ENCODE results near the gene MRPL19.

- no peak for TF ChIP-seq CTCF (conservative IDR thresholded peaks at IDR 0.05; ENCODE audit: low read depth, low read length)
- no peak for TF ChIP-seq EZH2 (IDR thresholded peaks at IDR 0.05; ENCODE audit: low read length, unreplicated experiment)
These were observed 38.4 kb upstream of the MRPL19 start for GRCh38 chr2:75607988-75608683.
